B cell (primary cell): ENCODE results near the gene DNPH1. TPM values are rescaled to one million over a fixed set of nuclear protein-coding genes. Genes with fewer than 3 reads are reported as not detected.

ENCODE experiments used
- ATAC-seq: fragments of 200-7000 bp; cut with Tn5 transposase; one replicate; pipeline ENCODE4 v1.10.0; 2021; ENCODE audit warnings: low read depth, mild to moderate bottlenecking, moderate number of reproducible peaks, moderate library complexity
- CTCF ChIA-PET: fragments of 350-600 bp; sonication (Branson Sonifier 250); formaldehyde crosslinking; loops from one replicate; lab custom pipeline; 2021; ENCODE audit warnings: antibody characterized with exemption, inconsistent platforms; lab: Charles Lee
- POLR2A ChIA-PET: fragments of 350-600 bp; sonication (Branson Sonifier 250); formaldehyde crosslinking; loops from one replicate; lab custom pipeline; 2021; ENCODE audit warnings: antibody characterized with exemption; lab: Charles Lee
- DNase-seq: peaks from one replicate; pipeline ENCODE4 v3.0.0; 2013
- H2AFZ ChIP-seq: 2 replicates; pipeline ENCODE4 v1.6.1; 2012; ENCODE audit warnings: mild to moderate bottlenecking, low read depth, low read length; ENCODE audit not compliant: insufficient read depth, poor library complexity, severe bottlenecking
- H3K27ac ChIP-seq, 2 donors: 1 replicate in 1 of 2; 2 replicates in 1 of 2; pipeline ENCODE4 v1.5.1; 2012 to 2013; ENCODE audit warnings: low read length in 2 of 2, mild to moderate bottlenecking in 2 of 2, moderate library complexity in 1 of 2
- H3K27me3 ChIP-seq, 4 experiments: fragments of 200-600 bp in 1 of 4; sonication (generic) in 1 of 4; replicated peaks in 1 of 4; 1 replicate in 2 of 4; 2 replicates in 2 of 4; pipeline versions ENCODE4 v1.6.1 to v1.7.0; 2013 to 2016; ENCODE audit warnings: low read length in 3 of 4, mild to moderate bottlenecking in 2 of 4, mixed read lengths in 1 of 4, moderate library complexity in 1 of 4; ENCODE audit not compliant: insufficient read depth in 4 of 4, control insufficient read depth in 3 of 4; ENCODE audit errors: control extremely low read depth in 1 of 4
- H3K36me3 ChIP-seq, 2 experiments: replicated peaks in 1 of 2; 1 replicate in 1 of 2; 2 replicates in 1 of 2; pipeline versions ENCODE4 v1.6.1 to v1.7.1; 2013; ENCODE audit warnings: low read length in 1 of 2; ENCODE audit not compliant: insufficient read depth in 2 of 2, control insufficient read depth in 1 of 2; ENCODE audit errors: control extremely low read depth in 1 of 2, extremely low read depth in 1 of 2
- H3K4me1 ChIP-seq, 2 donors: fragments of 200-600 bp in 1 of 2; sonication (generic) in 1 of 2; 1 replicate in 1 of 2; 2 replicates in 1 of 2; pipeline versions ENCODE4 v1.5.1 to v1.6.1; 2013 to 2017; ENCODE audit warnings: low read length in 2 of 2; ENCODE audit not compliant: control insufficient read depth in 2 of 2, insufficient read depth in 2 of 2
- H3K4me2 ChIP-seq: replicated peaks from 2 replicates; pipeline ENCODE3; 2012; ENCODE audit warnings: mild to moderate bottlenecking, low read depth, low read length; ENCODE audit not compliant: poor library complexity, severe bottlenecking
- H3K4me3 ChIP-seq, 5 experiments: fragments of 200-600 bp in 1 of 5; sonication (generic) in 1 of 5; 1 replicate in 3 of 5; 2 replicates in 2 of 5; pipeline versions ENCODE4 v1.5.1 to v1.7.0; 2011 to 2016; ENCODE audit warnings: low read length in 4 of 5, mild to moderate bottlenecking in 4 of 5, low read depth in 2 of 5, control low read depth in 1 of 5, moderate library complexity in 1 of 5; ENCODE audit not compliant: insufficient read depth in 1 of 5; ENCODE audit errors: control extremely low read depth in 1 of 5, extremely low read depth in 1 of 5
- H3K79me2 ChIP-seq: fragments of 200-600 bp; sonication (generic); one replicate; pipeline ENCODE4 v1.6.0; 2016; ENCODE audit warnings: low read length; ENCODE audit not compliant: control insufficient read depth, insufficient read depth
- H3K9ac ChIP-seq: fragments of 200-600 bp; sonication (generic); 2 replicates; pipeline ENCODE4 v1.6.1; 2017; ENCODE audit warnings: mild to moderate bottlenecking, low read length, moderate library complexity
- H3K9me3 ChIP-seq, 3 donors: one replicate each; pipeline versions ENCODE4 v1.6.1 to v1.7.1; 2013; ENCODE audit warnings: low read length in 2 of 3; ENCODE audit not compliant: control insufficient read depth in 2 of 3, insufficient read depth in 1 of 3; ENCODE audit errors: control extremely low read depth in 1 of 3
- H4K20me1 ChIP-seq: 2 replicates; pipeline ENCODE4 v1.6.0; 2012; ENCODE audit warnings: mild to moderate bottlenecking, low read length; ENCODE audit not compliant: insufficient read depth, control insufficient read depth, poor library complexity, severe bottlenecking
- H3K27ac Mint-ChIP-seq: one replicate; pipeline ENCODE4 v1.8.0; 2021; ENCODE audit warnings: mixed read lengths
- H3K27me3 Mint-ChIP-seq: one replicate; pipeline ENCODE4 v1.8.0; 2021; ENCODE audit warnings: mixed read lengths
- H3K4me1 Mint-ChIP-seq: one replicate; pipeline ENCODE4 v1.8.0; 2021; ENCODE audit warnings: mixed read lengths
- H3K4me3 Mint-ChIP-seq: one replicate; pipeline ENCODE4 v1.8.0; 2021; ENCODE audit warnings: mixed read lengths
- H3K9me3 Mint-ChIP-seq: one replicate; pipeline ENCODE4 v1.8.0; 2022; ENCODE audit warnings: mixed read lengths; ENCODE audit not compliant: insufficient read depth
- CTCF ChIP-seq: fragments of 200-600 bp; IDR thresholded peaks from one replicate; pipeline ENCODE4 v1.8.0; 2022; ENCODE audit warnings: antibody characterized with exemption, mild to moderate bottlenecking
- EZH2 ChIP-seq: IDR thresholded peaks from 2 replicates; pipeline ENCODE4 v1.6.1; 2012; ENCODE audit warnings: borderline replicate concordance, low read depth, mild to moderate bottlenecking, moderate library complexity, low read length; ENCODE audit not compliant: insufficient read depth, poor library complexity, severe bottlenecking
- WGBS: methylation state at CpG from one replicate; pipeline ENCODE4 v1.1.5; 2013; ENCODE audit warnings: missing lambda C conversion rate; ENCODE audit not compliant: insufficient coverage; 5-methylcytosine and 5-hydroxymethylcytosine counted together
- intact Hi-C: fragments of 100-400 bp; cut with micrococcal nuclease; formaldehyde crosslinking; loops from one replicate; pipeline ENCODE4 v1.10.0; 2022
- polyA plus RNA-seq: library from polyadenylated mRNA; depleted of rRNA; stranded (reverse); fragments of >200 nt; gene quantifications from 2 replicates; pipeline ENCODE4 v1.2.3, GENCODE V29; 2012
- total RNA-seq, 2 donors: library from RNA; stranded (reverse); fragments of 120-200 nt in 1 of 2; gene quantifications; 1 replicate in 1 of 2; 2 replicates in 1 of 2; pipeline versions ENCODE4 v1.2.3 to v1.2.4, GENCODE V29; 2013 to 2022

Gene DNPH1
- total and polyA plus RNA-seq, 2 donors (not counting 1 experiment from before 2014, with no cell fraction given): 29.0 to 52.8 TPM

DNA sequence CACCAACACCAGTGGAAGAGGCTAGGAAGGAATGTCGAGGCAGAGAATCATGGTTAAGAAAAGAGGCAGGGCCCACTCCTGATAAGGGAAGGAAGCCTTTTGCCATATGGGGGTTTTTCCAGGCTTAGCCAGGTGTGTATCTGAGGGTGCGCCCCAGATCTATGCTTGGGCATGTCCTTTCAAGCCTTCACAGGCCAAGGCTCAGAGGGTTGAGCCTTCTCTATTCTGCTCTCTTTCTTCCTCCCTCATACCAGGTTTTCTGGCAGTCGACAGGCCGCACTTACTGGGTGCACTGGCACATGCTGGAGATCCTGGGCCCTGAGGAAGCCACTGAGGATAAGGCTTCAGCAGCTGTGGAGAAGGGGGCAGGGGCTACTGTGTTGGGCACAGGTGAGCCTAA, 42.6 kb downstream of the DNPH1 start:
- Histone ChIP-seq H3K27me3 (no peaks in the 10 kb centered on the region), H3K36me3 (peaks cover 6 to 47% of the 10 kb centered on the region in 2 experiments), H3K4me3 (no peak overlapping the region), H3K4me1 (peaks cover 12 to 13% of the 10 kb centered on the region in 2 donors), H2AFZ (no peak overlapping the region), H3K27ac (no peak overlapping the region), H3K79me2 (peaks cover 64% of the 10 kb centered on the region), H3K9ac (no peak overlapping the region), H3K9me3 (no peaks in the 10 kb centered on the region), H4K20me1 (no peaks in the 10 kb centered on the region), H3K4me2 (no peak overlapping the region)
- WGBS: 100% methylated on average over 1 of the region's 4 CpGs
- intact Hi-C loops: no loop called here
- peaks cover 32% of the 10 kb centered on the region for H3K4me1 Mint-ChIP-seq
- ATAC-seq (no peak), DNase-seq (no peak)
- H3K27me3 Mint-ChIP-seq: no peaks in the 10 kb centered on the region
- no peaks in the 10 kb centered on the region for H3K9me3 Mint-ChIP-seq
- ChIA-PET POLR2A (no interaction called here), CTCF (no interaction called here)
- no peak overlapping the region for H3K27ac Mint-ChIP-seq
- TF ChIP-seq CTCF: no peak
- TF ChIP-seq EZH2: no peak
- no peak overlapping the region for H3K4me3 Mint-ChIP-seq

DNA sequence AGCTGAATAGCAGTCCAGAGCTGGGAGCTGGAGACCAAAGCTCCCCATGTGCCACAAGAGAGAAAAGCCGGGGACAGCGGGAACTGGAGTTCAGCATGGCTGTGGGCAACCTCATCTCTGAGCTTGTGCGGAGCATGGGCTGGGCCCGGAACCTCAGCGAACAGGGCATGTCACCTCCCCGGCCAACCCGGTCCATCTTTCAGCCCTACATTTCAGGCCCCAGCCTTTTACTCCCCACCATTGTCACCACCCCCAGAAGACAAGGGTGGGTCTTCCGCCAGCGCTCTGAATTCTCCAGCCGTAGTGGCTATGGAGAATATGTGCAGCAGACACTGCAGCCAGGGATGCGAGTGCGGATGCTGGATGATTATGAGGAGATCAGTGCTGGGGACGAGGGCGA, 43.3 kb downstream of the DNPH1 start:
- no peaks in the 10 kb centered on the region for H3K9me3 ChIP-seq
- peaks cover 6 to 47% of the 10 kb centered on the region in 2 experiments for H3K36me3 ChIP-seq
- Mint-ChIP-seq H3K9me3 (no peaks in the 10 kb centered on the region), H3K4me1 (peaks cover 39% of the 10 kb centered on the region), H3K27me3 (no peaks in the 10 kb centered on the region), H3K27ac (no peak overlapping the region), H3K4me3 (no peak overlapping the region)
- no peak for DNase-seq
- no peak overlapping the region for H3K4me3 ChIP-seq
- no peak overlapping the region for H3K4me2 ChIP-seq
- H3K4me1 ChIP-seq: peaks cover 19 to 20% of the 10 kb centered on the region in 2 donors
- H4K20me1 ChIP-seq: no peaks in the 10 kb centered on the region
- H2AFZ ChIP-seq: no peak overlapping the region
- CTCF ChIA-PET: no interaction called here
- intact Hi-C loops: no loop called here
- peaks cover 64% of the 10 kb centered on the region for H3K79me2 ChIP-seq
- no peak overlapping the region for H3K9ac ChIP-seq
- TF ChIP-seq EZH2 (no peak), CTCF (no peak)
- ATAC-seq: no peak
- no peak overlapping the region for H3K27ac ChIP-seq
- over 99% methylated on average over 12 of the region's 14 CpGs for WGBS
- POLR2A ChIA-PET: no interaction called here
- H3K27me3 ChIP-seq: no peaks in the 10 kb centered on the region
